ENCODE data around the gene EPS15. TPM values are rescaled to one million over a fixed set of nuclear protein-coding genes. Genes with fewer than 3 reads are reported as not detected.
A peak's percentile ranks its signal among the peaks of the same experiment; 100 is the strongest.
"Not testable (repeated sequence)": the region's sequence is repeated elsewhere in the genome, so short reads cannot be mapped to it uniquely, and the experiment has no call there.

The EPS15 gene
- total RNA-seq, 2 donors from 2014 or later, result 82.3 to 97.3 TPM

GRCh38 chr1:51416910-51417309, 102.2 kb downstream of the EPS15 start:
- ATAC-seq, result no peak
- peaks cover 13 to 17% of the 10 kb centered on the region in 2 donors for H3K4me1 Mint-ChIP-seq (ENCODE audit: low read depth in 2 of 2)
- no peak for DNase-seq (ENCODE audit: low spot score)
- H3K36me3 Mint-ChIP-seq, result peaks cover 40% of the 10 kb centered on the region
- H3K9me3 Mint-ChIP-seq, result no peaks in the 10 kb centered on the region
- no peaks in the 10 kb centered on the region for H3K27me3 Mint-ChIP-seq
- H3K4me3 Mint-ChIP-seq, result no peak overlapping the region
- H3K27ac Mint-ChIP-seq, result no peak overlapping the region

- H3K36me3 Mint-ChIP-seq, result peaks cover 38% of the 10 kb centered on the region
- H3K9me3 Mint-ChIP-seq, result no peaks in the 10 kb centered on the region
- no peak overlapping the region for H3K27ac Mint-ChIP-seq
- H3K27me3 Mint-ChIP-seq, result no peaks in the 10 kb centered on the region
- H3K4me1 Mint-ChIP-seq (ENCODE audit: low read depth in 2 of 2), result peaks cover 11 to 13% of the 10 kb centered on the region in 2 donors
- no peak for DNase-seq (ENCODE audit: low spot score)
- H3K4me3 Mint-ChIP-seq, result no peak overlapping the region
- ATAC-seq, result no peak
Observed at GRCh38 chr1:51415963-51416362, 103.1 kb downstream of the EPS15 start.

- Mint-ChIP-seq H3K4me3 (no peak overlapping the region), H3K9me3 (no peaks in the 10 kb centered on the region), H3K4me1 (ENCODE audit: low read depth in 2 of 2) (peaks cover 11 to 13% of the 10 kb centered on the region in 2 donors), H3K36me3 (peaks cover 31% of the 10 kb centered on the region), H3K27ac (no peak overlapping the region), H3K27me3 (no peaks in the 10 kb centered on the region)
- DNase-seq (ENCODE audit: low spot score) (no peak), ATAC-seq (no peak)
Observed at GRCh38 chr1:51414811-51415210, 104.3 kb downstream of the EPS15 start.

- not testable (repeated sequence) for H3K27me3 Mint-ChIP-seq; H3K9me3 Mint-ChIP-seq; DNase-seq (ENCODE audit: low spot score); H3K4me3 Mint-ChIP-seq; H3K27ac Mint-ChIP-seq; H3K4me1 Mint-ChIP-seq (ENCODE audit: low read depth in 2 of 2); ATAC-seq
- peaks cover 20% of the 10 kb centered on the region for H3K36me3 Mint-ChIP-seq
Observed at GRCh38 chr1:51411820-51412219, 107.2 kb downstream of the EPS15 start.

GRCh38 chr1:51410568-51411460, 108.3 kb downstream of the EPS15 start:
- H3K36me3 Mint-ChIP-seq, result peaks cover 16% of the 10 kb centered on the region
- DNase-seq (ENCODE audit: low spot score), result no peak
- no peaks in the 10 kb centered on the region for H3K27me3 Mint-ChIP-seq
- H3K4me1 Mint-ChIP-seq (ENCODE audit: low read depth in 2 of 2), result no peaks in the 10 kb centered on the region
- H3K4me3 Mint-ChIP-seq, result no peak overlapping the region
- H3K27ac Mint-ChIP-seq, result no peak overlapping the region
- no peaks in the 10 kb centered on the region for H3K9me3 Mint-ChIP-seq
- no peak for ATAC-seq

GRCh38 chr1:51409755-51410541, 109.1 kb downstream of the EPS15 start:
- not testable (repeated sequence) for H3K9me3 Mint-ChIP-seq

GRCh38 chr1:51392241-51392640, 126.8 kb downstream of the EPS15 start:
- Mint-ChIP-seq H3K4me1 (ENCODE audit: low read depth in 2 of 2) (peaks cover 0 to 6% of the 10 kb centered on the region in 2 donors), H3K27me3 (no peaks in the 10 kb centered on the region), H3K27ac (no peak overlapping the region), H3K4me3 (no peak overlapping the region), H3K36me3 (peaks cover 26% of the 10 kb centered on the region), H3K9me3 (no peaks in the 10 kb centered on the region)
- no peak for DNase-seq (ENCODE audit: low spot score)
- ATAC-seq, result no peak

More at GRCh38 chr1:51409755-51410541, 109.1 kb downstream of the EPS15 start:
- H3K4me3 Mint-ChIP-seq; H3K4me1 Mint-ChIP-seq (ENCODE audit: low read depth in 2 of 2); H3K27me3 Mint-ChIP-seq; ATAC-seq; DNase-seq (ENCODE audit: low spot score): not testable (repeated sequence)
- Mint-ChIP-seq H3K36me3 (peaks cover 18% of the 10 kb centered on the region), H3K27ac (peak overlapping the region in 1 of 2 donors; percentile 48)

GRCh38 chr1:51390641-51391040, 128.4 kb downstream of the EPS15 start:
- H3K4me3 Mint-ChIP-seq; H3K9me3 Mint-ChIP-seq; H3K27ac Mint-ChIP-seq; H3K27me3 Mint-ChIP-seq; ATAC-seq; DNase-seq (ENCODE audit: low spot score); H3K4me1 Mint-ChIP-seq (ENCODE audit: low read depth in 2 of 2): not testable (repeated sequence)
- peaks cover 28% of the 10 kb centered on the region for H3K36me3 Mint-ChIP-seq

- not testable (repeated sequence) for H3K27me3 Mint-ChIP-seq, H3K4me3 Mint-ChIP-seq, H3K9me3 Mint-ChIP-seq
Observed at GRCh38 chr1:51387288-51387687, 131.8 kb downstream of the EPS15 start.

GRCh38 chr1:51386259-51386658, 132.8 kb downstream of the EPS15 start:
- Mint-ChIP-seq H3K4me1 (ENCODE audit: low read depth in 2 of 2) (peaks cover 13 to 18% of the 10 kb centered on the region in 2 donors), H3K36me3 (peaks cover 28% of the 10 kb centered on the region)
- not testable (repeated sequence) for H3K27ac Mint-ChIP-seq; H3K9me3 Mint-ChIP-seq; DNase-seq (ENCODE audit: low spot score); H3K4me3 Mint-ChIP-seq; H3K27me3 Mint-ChIP-seq; ATAC-seq

More at GRCh38 chr1:51387288-51387687, 131.8 kb downstream of the EPS15 start:
- Mint-ChIP-seq H3K4me1 (ENCODE audit: low read depth in 2 of 2) (peaks cover 6 to 11% of the 10 kb centered on the region in 2 donors), H3K36me3 (peaks cover 34% of the 10 kb centered on the region)
- not testable (repeated sequence) for H3K27ac Mint-ChIP-seq; ATAC-seq; DNase-seq (ENCODE audit: low spot score)

GRCh38 chr1:51385776-51386175, 133.3 kb downstream of the EPS15 start:
- H3K4me1 Mint-ChIP-seq (ENCODE audit: low read depth in 2 of 2), result peaks cover 13 to 18% of the 10 kb centered on the region in 2 donors
- H3K27ac Mint-ChIP-seq, result no peak overlapping the region
- no peaks in the 10 kb centered on the region for H3K27me3 Mint-ChIP-seq
- DNase-seq (ENCODE audit: low spot score) (no peak), ATAC-seq (no peak)
- peaks cover 28% of the 10 kb centered on the region for H3K36me3 Mint-ChIP-seq
- no peak overlapping the region for H3K4me3 Mint-ChIP-seq
- H3K9me3 Mint-ChIP-seq, result peaks cover 4% of the 10 kb centered on the region

GRCh38 chr1:51381964-51382363, 137.1 kb downstream of the EPS15 start:
- ATAC-seq, result no peak
- Mint-ChIP-seq H3K27ac (peak overlapping the region in 1 of 2 donors; percentile 21), H3K9me3 (peaks cover 4% of the 10 kb centered on the region), H3K36me3 (peaks cover 32% of the 10 kb centered on the region), H3K27me3 (no peaks in the 10 kb centered on the region), H3K4me1 (ENCODE audit: low read depth in 2 of 2) (peaks cover 7 to 18% of the 10 kb centered on the region in 2 donors), H3K4me3 (no peak overlapping the region)
- DNase-seq (ENCODE audit: low spot score), result no peak

- Mint-ChIP-seq H3K36me3 (peaks cover 26% of the 10 kb centered on the region), H3K9me3 (peaks cover 4% of the 10 kb centered on the region), H3K4me3 (no peak overlapping the region), H3K27me3 (no peaks in the 10 kb centered on the region), H3K4me1 (ENCODE audit: low read depth in 2 of 2) (peaks cover 7 to 15% of the 10 kb centered on the region in 2 donors), H3K27ac (no peak overlapping the region)
- ATAC-seq (no peak), DNase-seq (ENCODE audit: low spot score) (no peak)
Observed at GRCh38 chr1:51380936-51381335, 138.1 kb downstream of the EPS15 start.

GRCh38 chr1:51378871-51379270, 140.2 kb downstream of the EPS15 start:
- H3K36me3 Mint-ChIP-seq, result peaks cover 21% of the 10 kb centered on the region
- H3K4me3 Mint-ChIP-seq, result no peak overlapping the region
- H3K9me3 Mint-ChIP-seq, result peaks cover 4% of the 10 kb centered on the region
- H3K4me1 Mint-ChIP-seq (ENCODE audit: low read depth in 2 of 2), result peaks cover 7 to 15% of the 10 kb centered on the region in 2 donors
- H3K27me3 Mint-ChIP-seq, result no peaks in the 10 kb centered on the region
- DNase-seq (ENCODE audit: low spot score) (no peak), ATAC-seq (no peak)
- no peak overlapping the region for H3K27ac Mint-ChIP-seq

Data from natural killer cell treated with Interleukin-12 subunit alpha and Interleukin-12 subunit beta and Interleukin-15 and Interleukin-18, amount 100 ng/mL, for 72 hours (primary cell).